CD4-positive, alpha-beta T cell treated with Interleukin-1 beta for 1 hour (primary cell): ENCODE data around the gene CHRDL1.
"Not testable (repeated sequence)": the region's sequence is repeated elsewhere in the genome, so short reads cannot be mapped to it uniquely, and the experiment has no call there.

Source experiments
- DNase-seq, 2 donors: peaks; one replicate each; pipeline ENCODE4 v3.0.0-alpha.2; 2020 to 2022

The CHRDL1 gene

DNA sequence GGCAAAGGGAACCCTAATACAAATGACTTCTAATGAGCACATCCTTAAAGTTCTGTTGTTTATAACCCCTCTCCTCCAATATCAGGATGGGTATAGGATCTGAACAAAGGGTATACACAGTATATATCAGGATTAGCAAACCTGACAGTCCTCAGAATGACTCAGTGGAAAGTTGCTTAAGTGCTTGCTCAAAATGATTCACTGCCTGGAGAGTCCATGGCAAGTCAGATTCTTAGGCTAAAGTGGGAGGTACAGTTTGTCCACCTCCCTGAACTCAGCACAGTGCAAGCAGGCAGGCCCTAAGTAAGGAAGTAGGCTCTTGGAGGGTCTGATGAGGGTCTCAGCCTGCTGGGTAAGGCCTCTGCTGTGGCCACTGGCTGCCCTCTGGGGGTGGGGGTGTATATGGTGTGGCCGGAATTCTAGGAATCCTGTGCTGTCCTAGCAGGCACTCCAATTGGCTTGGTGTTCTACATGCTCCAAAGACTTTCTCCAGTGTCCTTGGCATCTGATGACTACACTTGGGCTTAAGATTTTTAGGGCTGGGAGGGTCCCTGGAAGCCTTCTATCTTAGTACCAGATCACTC is 54.3 kb downstream of the CHRDL1 start:
- DNase-seq, result no peak

DNA sequence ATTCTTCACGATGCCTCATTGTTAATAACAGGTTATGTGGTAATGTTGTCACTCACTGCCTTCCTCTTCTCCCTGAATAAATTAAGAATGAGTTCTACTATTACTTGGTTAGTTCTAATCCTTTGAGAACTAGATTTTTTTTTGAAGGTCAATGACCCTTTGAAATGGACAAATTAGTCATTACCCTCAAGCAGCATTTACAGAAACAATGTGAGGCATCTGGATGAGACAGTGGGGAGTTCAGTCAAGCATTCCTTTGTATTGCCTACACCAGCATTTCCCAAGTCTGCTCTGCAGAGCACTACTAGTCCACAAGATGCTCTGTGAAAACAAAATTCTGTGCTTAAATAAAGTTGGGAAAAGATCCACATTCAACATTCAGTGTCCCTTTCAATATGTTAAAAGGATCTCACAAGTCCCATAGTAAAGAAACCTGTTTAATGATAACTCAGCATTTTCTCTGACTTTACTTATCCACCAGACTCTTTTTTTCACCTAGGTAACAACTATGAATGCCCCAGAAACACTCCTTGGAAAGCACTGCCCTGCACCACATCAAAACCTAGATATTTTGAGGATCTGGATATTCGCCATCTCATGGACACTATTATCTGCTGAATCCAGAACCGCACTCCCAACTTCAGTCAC is 60.6 kb downstream of the CHRDL1 start:
- no peak for DNase-seq

DNA sequence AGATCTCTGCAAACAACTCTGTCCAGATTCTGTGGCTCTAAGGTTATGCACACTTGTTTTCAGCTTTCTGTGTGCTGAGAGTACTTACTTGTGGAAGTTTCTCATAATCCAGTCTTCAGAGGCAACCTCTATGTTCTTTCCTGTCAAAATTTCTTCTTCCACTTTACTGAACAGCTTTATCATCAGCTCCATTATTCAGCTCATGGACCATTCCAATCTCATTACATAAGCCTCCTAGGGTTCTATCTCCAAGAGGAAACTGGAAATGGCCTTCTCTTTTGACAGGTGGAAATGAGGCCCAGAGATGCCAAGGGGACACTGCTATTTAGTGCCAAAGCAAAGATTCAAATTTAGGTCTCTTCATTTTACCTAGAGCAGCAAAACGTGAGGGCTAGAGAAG is 61.3 kb downstream of the CHRDL1 start:
- DNase-seq, result no peak

DNA sequence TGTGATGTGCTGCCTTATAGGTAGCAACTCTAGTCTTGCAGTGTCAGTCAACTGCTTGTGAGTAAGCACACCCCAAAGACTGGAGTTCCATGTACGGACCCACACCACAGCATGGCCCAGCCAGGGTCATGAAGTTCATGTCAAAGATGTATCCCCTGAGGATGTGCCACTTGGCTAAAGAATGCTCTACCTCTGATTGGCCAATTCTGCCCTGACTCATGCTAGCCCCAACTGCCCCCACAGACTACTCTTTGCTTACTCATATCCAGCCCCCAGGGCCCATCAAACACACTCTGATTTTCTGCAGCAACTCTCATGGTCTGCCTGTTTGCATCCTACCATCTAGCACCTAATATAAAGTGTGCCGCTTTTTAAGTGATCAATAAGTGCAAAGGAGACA is 62.5 kb downstream of the CHRDL1 start:
- no peak for DNase-seq

DNA sequence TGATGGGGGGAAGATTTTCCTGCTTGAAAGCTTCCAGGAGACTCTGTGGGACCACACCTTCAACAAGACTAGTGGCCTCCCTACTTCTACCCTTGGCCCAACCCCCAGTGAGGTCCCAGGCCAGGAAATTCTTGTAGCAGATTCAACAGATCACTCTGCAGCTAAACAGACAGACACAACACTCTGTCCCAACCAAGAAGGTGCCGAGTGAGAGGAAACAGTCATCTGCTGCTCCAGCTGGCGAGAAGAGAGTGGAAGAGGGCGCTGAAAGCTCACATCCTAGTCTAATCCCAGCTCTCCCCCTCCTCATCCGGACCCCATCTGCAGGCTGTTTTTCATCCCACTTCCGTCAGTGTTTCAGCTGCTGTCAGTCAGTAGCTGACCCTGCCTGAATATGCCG is 63.4 kb downstream of the CHRDL1 start:
- no peak for DNase-seq

DNA sequence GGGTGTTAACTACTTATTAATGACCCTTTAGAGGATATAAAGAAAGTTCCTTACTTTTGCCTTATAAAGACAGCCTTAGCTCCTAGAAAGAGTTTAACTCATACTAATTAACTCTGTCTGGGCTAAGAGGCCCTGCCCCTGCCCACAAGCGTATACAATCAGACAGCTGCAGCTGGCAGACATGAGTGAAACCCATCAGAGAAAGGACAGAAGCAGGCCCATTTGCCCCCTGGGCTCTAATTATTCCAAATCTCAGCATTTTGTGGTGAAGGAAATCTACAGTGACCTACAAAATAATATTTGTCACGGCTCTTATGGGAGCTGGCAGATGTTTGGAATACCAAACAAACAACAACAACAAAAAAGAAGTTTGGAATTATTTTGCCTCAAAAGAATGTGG is 71.8 kb downstream of the CHRDL1 start:
- DNase-seq, result no peak

DNA sequence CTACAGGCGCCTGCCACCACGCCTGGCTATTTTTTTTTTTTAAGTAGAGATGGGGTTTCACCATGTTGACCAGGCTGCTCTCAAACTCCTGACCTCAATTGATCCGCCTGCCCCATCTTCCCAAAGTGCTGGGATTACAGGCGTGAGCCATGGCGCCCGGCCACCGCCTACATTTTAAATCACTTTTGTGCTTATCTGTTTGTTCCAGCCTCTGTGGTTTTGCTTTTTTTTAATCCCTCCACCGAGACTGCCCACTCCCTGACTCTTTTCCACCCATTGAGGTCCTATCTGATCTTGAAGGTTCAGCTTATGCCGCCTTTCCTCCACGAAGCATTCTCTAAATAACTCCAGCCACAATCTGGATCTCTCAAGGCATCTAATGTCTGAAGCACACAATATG is 73.5 kb downstream of the CHRDL1 start:
- DNase-seq, result no peak

DNA sequence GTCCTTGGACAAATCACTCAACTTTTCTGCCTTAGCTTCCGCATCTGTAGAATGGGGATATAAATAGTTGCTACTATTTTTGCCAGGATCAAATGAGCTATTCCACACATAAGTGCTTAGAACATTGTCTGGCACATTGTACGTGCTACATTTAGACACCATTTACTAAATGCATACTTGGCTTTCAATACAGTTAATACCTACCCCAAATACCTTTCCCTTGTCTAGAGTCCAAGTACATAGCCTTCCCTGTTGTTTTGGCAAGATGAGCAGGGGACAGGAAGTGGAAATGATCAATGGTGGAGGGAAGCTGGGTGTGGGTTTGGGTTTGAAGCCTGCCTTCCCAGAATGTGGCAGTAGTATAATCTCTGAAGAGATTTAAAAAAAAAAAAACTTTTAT is 82.0 kb downstream of the CHRDL1 start:
- no peak for DNase-seq

DNA sequence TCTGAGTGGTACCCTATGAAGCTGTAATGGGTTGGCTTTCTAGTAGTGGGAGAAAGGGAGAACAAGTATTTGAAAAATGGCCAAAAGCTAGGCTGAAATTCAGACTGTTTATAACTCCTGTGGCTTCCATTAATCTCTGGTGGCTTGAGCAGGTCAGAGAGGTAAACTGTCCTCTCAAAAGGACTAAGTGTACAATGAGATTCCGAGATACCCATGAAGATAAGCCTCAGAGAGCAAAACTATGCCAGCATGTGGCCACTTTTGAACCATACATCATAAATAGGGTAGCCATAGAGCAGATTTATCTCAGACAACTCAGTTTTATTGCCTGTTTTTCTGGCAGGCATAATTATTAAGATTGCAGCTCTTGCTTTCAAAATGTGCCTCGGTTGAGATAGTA is 89.2 kb downstream of the CHRDL1 start:
- DNase-seq, result no peak

DNA sequence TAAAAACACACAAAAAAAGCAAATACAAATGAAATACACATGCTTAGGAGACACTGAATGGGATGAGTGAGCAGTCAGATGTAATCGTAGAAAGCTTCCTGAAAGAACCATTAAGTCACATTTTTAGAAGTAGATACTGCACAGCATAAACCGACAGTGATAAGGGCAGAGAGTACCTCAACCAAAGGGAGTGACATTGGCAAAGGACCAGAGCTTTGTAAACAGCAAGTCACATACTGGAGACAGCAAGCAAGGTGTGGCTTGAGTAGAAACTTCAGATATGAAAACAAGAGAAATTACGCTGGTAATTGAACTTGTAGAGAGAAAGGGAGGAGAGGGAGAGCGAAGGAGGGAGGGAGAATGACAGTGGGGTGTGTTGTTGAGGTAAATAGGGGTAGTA is 92.0 kb downstream of the CHRDL1 start:
- DNase-seq, result no peak

DNA sequence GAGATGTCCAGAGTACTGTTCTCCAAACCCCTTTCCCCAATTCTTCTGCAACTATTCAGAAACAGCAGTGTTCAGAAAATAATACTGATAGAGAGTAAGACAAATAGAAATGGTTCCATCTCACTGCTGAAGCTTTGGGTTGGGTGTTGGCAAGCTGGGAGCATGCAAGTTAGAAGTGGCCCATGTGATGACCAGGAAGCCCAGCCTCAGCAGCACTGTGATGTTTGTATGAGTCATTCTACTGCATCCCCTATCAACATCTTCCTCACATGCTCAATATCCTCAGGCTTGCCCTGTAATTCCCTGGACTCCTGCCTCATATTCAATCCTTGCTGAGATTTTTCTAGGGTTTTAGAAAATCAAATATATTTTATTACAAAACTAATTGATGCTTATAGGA is 96.5 kb downstream of the CHRDL1 start:
- no peak for DNase-seq

DNA sequence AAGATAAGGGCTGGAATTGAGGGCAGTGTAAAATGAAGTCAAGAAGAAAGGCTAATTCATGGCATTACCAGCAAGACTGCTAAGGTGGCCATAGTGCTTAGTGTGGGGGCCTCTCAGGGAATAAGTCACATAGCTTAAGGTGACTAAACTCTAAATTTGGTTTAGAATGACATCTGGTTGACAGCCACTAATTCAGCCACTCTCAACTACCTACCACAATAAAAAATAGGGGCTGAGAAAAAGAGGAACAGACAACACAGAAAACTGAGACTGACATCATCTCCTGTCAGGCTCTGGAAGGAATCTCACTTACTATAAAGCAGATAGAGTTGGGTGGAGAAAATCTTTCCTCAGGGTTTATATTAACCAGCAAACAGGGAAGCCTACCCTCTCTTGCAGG is 96.9 kb downstream of the CHRDL1 start:
- DNase-seq, result no peak

DNA sequence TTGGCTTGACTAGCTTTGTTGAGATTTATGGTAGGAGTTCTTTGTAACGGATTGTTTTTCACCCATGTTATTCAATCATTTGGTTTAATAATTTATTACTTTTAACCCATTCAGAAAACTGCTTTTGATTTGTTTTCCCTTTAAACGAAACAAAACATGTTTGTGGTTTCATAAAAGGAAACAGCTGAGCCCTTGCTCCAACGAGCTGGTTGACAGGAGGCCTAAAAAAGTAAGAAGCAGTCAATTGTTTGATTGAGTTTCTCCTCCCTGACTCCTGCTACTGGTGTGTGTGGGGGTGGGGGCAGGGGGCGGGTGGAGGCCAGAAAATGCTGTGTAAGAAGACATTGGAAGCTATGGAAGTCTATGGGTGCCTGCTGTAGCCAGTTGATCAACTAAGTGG is 102.8 kb downstream of the CHRDL1 start:
- DNase-seq, result no peak

DNA sequence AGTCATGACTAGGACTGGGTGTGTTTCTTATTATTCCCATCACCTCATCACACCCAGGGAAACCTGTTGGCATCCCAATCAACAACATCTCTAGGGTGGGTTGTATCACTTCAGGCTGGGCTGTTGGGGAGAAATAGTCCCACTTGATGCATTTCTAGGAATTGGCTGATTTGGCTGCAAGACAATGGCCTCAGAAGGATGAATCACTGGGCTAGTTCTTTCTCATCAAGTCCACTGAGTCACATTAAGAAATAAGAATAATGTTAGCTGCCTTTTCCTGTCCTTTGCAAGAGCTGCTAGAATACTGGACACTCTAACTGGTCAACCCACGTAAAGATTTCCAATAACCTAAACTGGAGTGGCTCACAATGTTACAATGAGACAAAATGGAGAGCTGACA is 104.2 kb downstream of the CHRDL1 start:
- DNase-seq, result no peak

DNA sequence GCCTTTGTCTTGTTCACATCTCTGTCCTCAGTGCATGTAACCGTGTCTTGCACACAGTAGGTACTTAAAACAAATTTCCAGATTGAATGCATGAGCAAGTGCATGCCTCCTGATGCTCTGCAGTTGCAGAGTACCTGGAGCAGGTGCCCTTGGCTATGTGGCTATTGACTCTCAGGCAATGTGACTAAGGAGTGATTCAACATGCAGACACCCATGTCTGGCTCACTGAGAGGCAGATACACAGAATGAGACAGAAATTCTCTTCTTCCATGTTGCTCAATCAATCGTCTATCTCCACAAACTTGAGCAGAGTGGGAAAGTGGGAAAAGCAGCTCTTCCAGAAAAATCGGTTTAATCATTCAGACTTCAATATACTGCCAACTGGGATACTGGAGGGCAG is 111.0 kb downstream of the CHRDL1 start:
- DNase-seq, result no peak

DNA sequence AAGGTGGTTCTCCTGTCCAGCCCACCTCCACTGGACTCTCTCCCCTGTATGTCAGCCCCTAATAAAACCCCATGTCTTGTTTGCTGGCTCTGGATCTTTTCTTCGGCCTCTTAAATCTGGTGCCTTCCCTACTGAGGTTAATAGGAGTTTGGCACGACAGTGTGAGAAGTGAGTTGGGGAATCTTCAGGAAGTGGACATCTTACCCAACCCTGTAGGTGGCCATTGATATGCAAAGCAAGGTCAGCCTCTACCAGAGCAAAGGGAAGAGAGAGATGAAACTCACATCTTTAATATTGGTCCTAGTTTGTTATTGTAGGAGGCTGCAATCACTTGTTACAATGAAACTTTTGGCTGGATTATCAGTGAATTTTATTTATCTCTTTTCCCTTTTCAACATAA is 111.7 kb downstream of the CHRDL1 start:
- no peak for DNase-seq

DNA sequence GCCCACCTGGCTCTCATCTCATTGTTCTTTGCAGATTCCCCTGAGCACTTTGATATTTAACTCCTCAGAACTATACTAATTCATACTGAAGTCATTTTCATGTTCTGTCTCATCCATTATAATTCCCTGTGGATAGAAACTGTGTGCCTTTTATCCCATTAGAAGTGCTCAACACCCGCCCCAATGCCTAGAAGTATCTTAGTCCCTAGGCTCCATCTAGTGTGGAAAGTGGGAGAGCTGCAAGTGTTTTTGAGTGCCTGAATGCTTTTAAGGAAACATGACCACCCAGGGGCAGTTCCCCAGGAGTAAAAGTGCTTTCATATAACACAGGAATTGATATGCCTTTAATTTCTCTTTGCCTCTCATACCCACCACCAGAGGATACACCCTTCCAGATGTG is 117.0 kb downstream of the CHRDL1 start:
- no peak for DNase-seq

DNA sequence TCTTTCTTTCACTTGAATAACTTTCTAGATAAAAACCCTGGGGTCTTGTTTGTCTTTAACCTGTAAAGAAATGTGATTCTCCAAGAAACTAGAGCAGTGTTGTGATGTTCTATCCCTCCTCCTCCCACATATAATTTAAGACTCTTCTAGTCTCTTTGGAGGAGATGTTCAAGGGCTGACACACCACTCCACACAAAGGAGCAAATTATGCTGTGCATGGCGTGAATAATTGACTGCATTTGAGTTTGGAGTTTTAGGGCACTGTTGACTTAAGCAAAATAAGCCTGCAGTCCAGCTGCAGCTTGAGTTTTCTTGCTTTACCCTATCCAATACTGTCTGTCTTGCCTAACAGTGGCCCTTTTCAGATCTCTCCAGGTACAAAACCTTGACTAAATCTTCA is 119.7 kb downstream of the CHRDL1 start:
- DNase-seq, result no peak

DNA sequence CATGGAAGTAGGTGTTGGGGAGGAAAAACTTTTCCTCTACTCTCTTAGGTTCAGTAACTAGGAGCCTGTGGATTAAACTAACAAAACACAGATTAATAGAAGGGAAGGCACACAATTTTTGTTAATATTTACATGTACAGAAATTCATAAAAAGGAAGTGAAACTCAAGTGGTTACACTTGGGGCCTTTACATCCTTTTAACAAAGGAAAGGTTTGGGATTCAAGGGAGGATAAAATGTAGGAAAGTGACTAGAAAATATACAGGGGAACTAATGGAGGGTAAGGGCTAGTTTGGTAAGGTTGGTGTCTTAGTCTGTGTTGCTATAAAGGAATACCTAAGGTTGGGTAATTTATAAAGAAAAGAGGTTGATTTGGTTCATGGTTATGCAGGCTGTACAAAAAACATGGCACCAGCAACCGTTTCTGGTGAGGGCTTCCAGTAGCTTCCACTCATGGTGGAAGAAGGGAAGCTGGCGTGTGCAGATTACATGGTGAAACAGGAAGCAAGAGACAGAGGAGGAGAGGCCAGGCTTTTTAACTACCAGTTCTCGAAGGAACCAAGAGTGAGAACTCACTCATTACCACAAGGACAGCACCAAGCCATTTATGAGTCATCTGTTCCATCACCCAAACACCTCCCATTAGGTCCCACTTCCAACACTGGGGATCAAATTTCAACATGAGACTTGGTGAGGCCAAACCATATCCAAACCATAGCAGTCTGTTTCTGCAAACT is 124.4 kb downstream of the CHRDL1 start:
- no peak for DNase-seq

DNA sequence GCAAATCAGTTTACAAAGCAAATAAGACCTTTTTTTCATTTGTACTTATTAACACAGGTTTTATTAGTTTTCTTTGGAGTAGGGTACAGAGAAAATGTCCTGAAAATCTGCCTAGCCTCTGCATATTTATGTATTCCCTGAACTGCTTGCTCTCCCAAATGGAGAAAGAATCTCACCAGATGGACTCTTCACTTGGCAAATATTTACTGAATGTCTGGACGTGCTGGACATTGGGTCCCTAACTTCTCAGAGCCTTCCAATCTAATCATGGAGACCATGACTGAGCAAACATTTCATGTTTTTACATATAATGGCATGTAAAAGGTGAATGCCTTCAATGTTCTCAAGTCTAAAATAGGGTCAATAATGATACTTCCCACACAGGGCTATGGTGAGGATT is 126.0 kb downstream of the CHRDL1 start:
- no peak for DNase-seq

DNA sequence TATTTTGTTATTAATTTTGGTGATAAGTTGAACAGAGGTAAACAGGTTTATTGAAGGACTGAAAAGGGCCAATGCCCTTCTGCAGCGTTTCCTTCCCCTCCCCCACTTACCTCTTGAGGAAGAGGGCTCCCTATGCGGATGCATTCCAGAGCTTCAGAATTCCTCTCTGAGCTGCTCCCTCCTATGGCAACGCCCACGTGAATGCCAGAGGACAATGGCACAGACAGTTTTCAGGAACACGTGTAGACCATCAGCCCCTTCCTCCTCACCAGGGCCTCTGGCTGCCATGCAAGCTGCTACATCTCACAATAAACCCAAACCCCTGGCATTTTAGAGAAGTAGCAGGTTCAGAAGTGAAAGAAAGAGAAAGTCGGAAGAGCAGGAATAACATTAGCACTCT is 127.9 kb downstream of the CHRDL1 start:
- no peak for DNase-seq

DNA sequence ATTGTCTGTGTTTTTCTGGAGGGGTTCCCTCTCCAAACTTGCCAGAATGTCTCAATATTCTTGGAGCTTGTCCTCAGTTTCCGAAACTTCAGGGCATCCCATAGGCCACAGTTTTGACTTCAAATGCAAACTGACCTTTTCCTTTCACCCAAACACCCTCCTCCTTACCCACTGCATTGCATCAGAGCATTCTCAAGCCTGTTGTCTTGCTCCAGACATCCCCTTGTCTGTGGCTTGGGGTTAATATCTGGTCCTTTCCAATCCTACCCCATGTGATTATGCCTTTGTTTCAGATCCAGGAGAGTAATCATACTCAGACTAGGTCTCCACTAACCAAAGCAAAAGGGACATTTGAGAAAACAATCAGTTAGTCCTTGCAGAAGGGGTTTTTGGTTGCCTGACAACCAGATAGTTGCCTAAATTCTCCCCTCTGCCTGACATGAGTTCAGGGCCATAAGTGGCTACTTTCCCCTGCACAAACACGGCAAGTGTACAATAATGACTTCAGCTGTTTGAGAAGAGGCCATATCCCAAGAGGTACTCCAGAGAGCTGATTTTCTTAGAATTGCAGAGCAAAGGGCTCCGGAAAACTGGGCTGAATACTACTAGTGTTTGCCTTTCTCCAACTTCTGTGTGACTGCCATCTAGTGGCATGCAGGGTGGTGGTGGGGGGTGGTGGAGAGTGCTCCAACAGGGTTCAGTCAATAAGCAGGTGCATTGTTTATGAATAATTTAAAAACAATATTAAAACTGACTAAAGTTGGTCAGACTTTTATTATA is 130.2 kb downstream of the CHRDL1 start:
- no peak for DNase-seq

DNA sequence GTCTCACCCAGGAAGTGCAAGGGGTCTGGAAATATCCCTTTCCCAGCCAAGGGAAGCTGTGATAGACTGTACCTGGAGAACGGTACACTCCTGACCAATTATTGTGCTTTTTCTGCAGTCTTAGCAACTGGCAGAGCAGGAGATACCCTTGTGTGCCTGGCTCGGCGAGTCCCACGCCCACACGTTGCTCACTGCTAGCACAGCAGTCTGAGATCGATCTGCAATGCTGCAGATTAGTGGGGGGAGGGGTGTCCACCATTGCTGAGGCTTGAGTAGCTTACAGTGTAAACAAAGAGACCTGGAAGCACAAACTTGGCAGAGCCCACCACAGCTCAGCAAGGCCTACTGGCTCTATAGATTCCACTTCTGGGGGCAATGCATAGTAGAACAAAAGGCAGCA is 138.5 kb downstream of the CHRDL1 start:
- DNase-seq, result no peak

DNA sequence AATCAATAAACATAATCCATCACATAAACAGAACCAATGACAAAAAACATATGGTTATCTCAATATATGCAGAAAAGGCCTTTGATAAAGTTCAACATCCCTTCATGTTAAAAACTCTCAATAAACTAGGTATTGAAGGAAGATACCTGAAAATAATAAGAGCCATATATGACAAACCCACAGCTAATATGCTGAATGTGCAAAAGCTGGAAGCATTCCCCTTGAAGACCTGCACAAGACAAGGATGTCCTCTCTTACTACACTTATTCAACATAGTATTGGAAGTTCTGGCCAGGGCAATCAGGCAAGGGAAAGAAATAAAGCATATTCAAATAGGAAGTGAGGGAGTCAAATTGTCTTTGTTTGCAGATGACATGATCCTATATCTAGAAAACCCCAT is 141.3 kb downstream of the CHRDL1 start:
- not testable (repeated sequence) for DNase-seq
